HG03378 (cell line): Measurements from ENCODE around the gene ZNF319.
"Not testable (repeated sequence)": the region's sequence is repeated elsewhere in the genome, so short reads cannot be mapped to it uniquely, and the experiment has no call there.

Source experiments
- ATAC-seq: cut with Tn5 transposase; IDR thresholded peaks from one replicate; pipeline ENCODE4 v1.9.1; 2021; ENCODE audit warnings: mild to moderate bottlenecking, moderate library complexity; ENCODE audit not compliant: unreplicated experiment

The ZNF319 gene

DNA sequence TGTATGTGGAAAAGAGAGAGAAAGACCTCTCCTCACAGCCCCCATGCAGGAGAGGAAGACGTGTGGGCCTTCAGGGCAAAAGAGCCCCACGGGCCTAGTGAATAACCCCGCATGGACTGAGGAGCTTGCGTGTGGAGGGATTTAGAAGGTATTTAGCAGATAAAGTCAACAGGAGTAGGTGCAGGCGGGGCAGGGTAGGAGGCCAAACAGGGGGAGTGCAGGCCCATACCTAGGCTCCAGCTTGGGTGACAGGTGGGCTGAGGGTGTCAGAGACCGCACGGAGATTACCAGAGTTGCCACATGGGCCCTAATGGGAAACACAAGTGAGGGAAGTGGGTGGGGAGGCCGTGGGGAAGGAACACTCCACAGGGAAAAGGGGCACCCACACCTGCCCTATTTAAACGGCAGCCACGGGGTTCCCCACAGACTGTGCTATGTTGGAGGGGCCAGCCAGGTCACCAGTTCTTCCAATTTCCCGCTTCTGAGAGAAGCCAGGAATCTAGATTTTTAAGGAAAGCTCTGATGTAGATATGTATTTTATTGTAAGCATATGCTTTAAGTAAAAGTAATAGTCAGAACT is 21.4 kb downstream of the ZNF319 start:
- no peak for ATAC-seq

DNA sequence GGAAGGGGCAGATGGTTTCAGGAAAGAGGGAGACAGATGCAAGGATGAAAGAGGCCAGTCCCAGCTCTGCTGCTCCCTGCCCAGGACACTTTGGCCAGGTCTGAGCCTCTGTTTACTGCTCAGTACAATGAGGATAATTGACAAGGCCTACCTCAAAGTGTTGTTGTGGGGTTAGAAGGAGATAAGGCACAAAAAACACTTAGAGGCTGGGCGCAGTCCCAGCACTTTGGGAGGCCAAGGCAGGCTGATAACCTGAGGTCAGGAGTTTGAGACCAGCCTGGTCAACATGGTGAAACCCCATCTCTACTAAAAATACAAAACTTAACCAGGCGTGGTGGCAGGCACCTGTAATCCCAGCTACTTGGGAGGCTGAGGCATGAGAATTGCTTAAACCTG is 22.4 kb downstream of the ZNF319 start:
- not testable (repeated sequence) for ATAC-seq

DNA sequence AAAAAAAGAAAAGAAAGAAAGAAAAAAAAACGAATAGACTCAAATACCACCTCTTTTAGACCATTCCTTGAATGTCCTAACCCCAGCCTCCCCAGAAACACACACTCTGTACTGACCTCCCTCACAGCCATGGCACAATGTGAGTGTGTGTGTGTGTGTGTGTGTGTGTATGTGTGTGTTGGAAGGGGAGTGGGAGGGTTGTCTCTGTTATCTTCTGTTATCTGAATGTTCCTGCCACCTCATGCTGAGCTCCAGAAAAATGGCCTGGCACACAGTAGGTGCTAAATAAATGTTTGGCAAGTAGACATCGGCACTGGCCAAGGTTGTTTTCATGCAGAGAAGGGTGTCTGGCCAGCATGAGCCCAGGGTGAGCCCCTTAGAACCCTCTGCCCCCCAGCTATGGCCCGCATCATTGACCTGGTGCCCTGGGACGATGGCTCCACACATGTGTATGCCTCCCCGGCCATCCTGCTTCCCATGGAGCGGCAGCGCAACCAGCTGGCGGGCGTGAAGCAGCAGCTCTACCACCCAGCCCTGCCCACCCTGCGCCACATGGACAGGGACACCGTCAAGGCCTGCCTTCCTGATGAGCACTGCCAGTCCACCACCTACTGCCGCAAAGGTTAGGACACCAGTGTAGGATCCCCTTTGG is 22.9 kb downstream of the ZNF319 start:
- ATAC-seq, result no peak

DNA sequence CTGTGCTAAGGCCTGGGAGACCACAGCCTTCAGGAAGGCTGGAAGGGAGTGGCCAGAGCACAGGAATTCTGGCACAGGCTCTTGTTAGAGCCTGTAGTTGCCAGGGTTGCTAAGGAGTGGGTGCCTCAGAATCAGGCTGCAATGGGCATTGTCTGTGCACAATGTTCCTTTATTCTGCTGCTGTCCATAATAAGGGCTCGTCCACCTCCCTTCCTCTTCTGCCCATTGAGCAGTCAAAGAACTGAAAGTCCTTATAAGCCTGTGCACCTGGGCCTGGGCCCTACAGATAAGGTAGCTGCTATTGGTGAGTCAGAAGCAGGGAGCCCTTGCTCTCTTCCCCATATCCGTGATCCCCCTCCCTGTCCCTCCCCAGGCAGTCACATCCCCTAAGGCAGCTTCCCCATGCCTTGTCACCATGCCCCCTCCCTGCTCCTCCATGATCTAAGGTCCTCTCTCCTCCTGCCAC is 24.1 kb downstream of the ZNF319 start:
- ATAC-seq, result no peak

DNA sequence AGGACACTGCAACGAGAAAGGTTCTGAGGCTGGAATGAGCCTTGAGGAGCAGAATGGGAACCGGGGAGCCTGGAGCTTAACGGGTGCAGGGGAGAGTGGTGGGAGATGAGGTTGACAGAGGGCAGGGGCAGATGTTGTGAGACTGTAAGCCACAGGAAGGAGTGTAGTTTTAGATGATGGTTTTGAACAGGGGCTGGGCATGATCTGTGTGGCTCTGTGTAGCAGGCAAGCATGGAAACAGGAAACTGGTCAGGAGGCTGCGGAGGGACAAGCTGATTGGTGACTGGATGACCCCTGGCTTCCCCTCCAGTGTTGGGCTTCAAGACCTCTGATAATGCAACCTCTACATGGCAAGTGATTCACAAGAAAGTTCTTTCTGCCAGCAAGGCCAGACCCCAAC is 28.2 kb downstream of the ZNF319 start:
- ATAC-seq, result no peak

DNA sequence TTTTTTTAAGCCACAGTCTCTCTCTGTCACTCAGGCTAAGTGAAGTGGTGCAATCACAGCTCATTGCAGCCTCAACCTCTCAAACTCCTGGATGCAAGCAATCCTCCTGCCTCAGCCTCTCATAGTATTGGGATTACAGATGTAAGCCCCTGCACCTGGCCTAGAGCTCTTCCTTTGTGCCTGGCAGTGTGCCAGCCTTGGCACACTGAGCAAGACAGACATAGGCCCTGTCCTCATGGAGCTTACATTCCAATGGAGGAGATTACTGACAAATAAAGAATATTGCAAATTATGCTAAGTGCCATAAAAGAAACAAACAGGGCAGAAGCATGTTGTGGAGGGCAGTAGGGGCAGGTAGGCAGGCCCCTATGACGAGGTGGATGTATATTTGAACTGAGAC is 28.6 kb downstream of the ZNF319 start:
- no peak for ATAC-seq

DNA sequence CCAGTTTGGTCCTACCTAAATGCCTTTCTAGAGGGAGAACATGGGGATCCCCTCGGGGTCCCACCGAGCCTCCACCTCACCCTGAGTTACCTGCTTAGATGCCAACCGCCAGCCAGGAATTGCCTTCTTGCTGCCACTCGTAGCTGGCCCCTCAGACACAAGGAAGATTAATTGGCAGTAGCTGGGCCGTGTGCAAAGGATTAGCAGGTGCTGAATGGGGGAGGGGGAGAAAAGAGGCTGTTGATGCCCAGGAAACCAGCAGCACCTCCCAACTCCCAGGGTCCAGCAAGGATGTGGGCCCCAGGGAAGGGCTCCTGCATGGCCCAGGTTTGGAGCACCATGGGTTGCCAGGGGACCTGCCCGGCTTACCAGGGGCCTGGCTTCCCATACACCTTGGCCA is 29.5 kb downstream of the ZNF319 start, which contains the start of gene CNGB1:
Gene CNGB1 (minus strand): TSS at position 159 of the 400 bp plus-strand sequence. CDS start 3,842 bp downstream, outside the sequence.
- ATAC-seq, result no peak

DNA sequence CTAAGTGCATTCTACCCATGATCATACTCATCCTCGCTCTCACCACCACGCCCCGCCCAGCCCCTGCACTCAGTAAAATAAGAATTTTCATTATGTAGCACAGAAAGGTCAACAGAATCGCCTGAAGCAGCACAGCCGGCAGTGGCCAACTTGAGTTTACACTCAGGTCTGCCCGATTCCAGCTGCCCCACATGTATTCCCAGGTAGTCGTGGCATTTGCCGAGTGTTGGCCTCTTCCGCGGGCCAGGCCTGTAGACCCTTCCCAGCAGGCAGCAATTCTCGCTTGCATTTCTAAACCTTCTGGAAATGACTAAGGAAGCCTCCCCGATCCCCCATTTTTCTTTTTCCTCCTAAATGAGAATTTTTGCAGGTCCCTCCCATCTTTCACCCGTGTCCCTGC is 30.2 kb downstream of the ZNF319 start:
- ATAC-seq, result no peak

DNA sequence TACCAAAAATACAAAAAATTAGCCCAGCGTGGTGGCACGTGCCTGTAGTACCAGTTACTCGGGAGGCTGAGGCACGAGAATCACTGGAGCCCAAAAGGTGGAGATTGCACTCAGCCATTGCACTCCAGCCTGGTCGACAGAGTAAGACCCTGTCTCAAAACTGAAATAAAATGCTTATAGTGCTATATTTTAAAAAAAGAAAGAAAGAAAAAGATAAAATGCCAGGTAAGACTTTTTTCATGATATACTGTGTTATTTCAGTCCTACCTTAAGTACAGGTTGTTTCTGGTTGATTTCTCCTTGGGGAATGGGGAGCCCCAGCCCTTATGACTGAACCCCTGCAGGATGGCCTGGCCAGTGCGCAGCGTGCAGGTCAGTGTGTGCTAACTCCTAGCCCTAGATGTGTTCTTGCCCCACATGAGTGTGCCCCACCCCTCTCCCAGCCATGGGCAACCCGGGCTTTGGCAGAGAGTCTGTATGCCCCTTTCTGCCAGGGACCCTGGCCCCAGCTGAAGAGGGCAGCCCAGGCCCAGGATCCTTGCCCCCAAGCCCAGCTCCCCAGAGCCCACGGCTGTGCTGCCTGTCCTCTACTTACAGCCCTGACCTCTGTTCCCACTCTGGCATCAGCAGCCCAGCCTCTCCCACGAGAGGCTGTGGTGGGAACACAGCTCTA is 30.9 kb downstream of the ZNF319 start:
- ATAC-seq, result no peak

DNA sequence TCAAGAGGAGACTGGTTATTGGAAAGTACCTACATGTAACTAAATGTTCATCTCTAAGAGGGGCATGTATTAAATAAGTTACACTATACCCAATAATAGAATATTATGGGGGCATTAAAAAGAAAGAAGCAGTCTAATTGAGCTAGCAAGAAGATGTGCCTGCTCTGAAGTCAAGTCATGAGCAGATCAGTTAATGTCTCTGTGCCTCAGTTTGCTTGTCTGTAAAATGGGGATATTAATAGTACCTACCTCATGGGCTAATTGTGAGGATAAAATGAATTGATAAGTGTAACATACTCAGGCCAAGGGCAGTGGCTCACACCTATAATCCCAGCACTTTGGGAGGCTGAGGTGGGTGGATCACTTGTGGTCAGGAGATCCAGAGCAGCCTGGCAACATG is 32.6 kb downstream of the ZNF319 start:
- ATAC-seq, result no peak

DNA sequence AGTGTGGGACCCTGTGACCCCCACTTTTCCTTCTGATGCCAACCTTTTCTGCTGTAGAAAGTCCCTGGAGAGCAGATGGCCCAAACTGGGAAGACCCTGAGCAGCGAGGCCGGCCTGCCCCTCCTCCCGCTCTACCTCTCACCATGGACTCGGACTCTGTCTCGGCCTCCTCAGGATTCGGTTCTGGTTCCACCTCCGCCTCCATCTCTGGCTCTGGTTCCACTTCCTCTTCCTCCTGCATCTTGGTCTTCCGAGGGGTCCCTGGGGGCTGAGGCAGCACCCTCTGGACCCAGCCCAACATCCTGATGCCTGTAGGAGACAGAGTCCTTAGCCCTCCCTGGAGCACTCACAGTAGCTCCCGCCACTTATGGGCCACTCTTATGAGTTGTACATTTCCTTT is 33.5 kb downstream of the ZNF319 start:
- ATAC-seq, result no peak

DNA sequence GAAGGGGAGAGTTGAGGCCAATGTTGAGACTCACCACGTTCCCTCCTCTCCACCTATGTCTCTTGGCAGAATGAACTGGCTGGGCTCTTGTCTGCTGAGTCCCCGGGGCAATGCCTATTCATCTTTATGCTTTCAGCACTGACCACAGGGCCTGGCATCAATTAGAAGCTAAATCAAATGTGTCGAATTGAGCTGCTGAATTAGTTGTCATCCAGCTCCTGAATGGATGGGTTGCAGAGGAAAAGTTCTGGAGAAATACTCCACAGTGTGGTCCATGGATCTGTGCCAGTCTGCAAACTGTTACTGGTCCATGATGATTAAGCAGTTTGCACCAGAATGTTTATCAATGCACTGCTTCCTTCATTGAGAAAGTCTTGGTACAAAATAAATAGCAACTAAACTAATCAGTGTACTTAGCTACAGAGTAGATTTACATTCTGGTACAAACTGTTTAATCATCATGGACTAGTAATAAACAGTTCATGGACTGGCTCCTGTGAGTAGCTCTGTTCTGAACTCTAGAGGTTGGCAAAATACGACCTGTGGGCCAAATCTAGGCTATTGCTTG is 34.2 kb downstream of the ZNF319 start:
- ATAC-seq, result no peak

DNA sequence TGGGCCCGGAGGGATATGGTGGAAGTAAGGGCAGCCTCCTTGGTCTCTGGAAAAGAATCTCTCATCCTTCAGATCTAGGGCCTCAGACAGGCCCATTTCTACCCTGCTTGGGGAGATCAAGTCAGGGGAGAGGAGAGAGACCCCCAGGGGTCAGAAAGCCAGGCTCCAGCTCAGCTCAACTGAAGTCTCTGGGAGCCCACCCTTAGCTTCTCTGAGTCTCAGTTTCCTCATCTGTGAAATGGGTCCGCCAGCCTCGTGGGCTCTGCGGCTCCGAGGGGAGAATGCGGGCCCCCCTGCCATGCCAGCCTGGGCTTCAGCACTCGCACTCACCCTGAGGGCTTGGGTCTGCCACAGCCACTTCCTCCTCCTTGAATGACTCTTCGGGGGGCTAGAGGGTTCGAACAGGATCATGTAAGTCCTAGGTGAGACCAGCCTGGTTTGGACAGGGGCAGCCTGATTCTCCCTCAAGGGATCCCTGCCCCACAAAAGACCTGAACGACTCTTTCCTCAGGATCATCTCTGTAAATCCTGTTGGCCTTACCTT is 36.2 kb downstream of the ZNF319 start:
- no peak for ATAC-seq

DNA sequence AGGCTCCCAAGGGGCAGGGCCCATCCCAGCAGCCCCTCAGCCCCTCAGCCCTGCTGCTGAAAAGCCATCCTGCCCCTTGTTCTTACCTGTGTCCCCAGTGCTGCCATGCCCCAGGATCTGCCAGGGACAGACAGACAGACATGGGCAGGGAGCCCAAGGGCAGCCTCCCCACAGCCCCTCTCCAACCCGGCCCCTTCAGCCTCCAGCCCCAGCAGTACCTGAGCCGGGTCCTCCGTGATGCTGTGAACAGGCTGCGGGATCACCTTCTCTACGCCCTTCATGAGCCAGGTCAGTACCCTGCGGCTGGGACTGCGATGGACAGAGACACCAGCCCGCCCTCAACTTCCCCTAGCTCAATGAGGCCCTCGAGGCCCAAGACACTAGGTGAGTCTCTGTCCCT is 37.7 kb downstream of the ZNF319 start:
- no peak for ATAC-seq

DNA sequence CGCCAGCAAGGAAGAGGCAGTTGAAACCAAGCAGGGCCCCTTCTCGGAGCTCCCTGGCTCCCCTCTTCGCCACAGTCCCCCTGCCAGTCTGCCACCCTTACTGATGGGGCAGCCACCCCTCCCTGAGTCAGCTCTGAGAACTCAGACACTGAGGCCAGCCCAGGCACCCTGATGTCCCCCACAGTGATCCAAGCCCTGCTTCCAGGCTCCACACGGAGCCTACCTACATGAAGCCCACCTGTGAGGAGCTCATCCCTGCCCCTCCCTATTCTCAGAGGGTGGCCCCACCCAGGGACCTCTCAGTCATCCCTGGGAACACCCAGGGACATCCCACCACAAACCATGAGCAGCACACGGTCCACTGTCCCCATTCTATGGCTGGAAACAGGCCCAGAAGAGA is 38.4 kb downstream of the ZNF319 start:
- no peak for ATAC-seq

DNA sequence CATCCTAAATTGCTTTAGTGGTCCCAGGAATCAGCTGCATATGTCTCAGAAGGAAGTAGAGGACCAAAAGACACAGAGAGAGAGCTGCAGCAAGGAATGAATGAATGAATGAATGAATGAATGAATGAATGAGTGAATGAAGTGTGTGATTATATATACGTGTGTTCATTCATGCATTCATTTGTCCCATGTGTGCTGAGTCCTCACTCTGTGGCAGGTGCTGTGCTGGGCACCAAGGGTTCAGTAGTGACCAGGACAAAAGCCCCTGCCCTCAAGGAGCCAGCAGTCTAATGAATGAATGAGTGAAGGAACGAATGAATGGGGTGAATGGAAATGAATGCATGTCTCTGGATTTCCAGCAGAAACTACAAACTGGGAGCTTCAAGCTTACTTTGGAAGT is 38.9 kb downstream of the ZNF319 start:
- no peak for ATAC-seq

DNA sequence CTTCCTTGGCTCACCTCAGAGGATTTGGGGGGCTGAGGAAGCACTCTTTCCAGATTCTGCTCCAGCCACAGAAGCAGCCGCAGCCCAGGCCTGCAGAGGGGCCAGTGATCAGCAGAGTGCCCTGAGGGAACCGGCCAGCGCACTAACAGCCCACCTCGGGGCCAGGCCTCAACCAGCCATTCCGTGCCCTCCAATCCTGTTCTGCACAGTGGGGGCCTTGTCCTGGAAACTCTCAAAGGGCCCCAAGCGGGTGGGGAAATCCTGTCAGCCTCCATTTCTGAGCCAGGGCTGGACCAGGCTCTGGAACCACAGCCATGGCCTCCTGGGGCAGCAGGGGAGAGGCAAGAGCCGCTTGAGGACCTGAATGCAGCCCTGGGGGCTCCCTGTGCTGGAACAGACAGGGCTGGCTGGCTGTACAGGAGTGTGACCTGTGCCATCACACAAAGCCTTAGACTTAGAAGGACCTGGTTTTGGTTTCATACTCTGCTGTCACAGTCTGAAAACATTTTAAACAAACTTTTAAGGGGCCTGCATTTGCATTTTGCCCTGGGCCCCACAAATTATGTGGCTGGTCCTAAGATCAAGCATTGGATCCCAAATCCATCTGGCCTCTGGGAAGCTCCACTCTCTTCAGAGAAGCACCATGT is 39.5 kb downstream of the ZNF319 start:
- ATAC-seq, result no peak

DNA sequence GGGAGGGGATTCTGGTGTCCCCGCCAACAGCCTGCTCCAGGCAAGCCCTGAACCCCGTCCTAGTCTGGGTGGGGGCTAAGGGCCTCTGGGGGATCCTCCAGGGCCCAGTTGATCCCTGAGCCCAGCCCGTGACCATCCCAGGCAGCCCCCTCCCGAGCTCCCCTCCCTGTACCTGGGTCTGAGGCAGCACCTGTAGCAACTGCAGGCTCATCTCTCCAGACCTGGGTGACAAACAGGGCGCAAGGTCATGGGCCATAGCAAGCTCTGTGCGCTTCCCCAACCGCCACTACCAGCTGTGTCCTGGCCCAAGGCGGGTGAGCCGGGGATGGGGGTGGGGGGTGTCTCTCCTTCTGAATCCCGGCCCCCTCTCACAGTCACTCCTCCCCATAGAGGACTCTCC is 40.2 kb downstream of the ZNF319 start:
- no peak for ATAC-seq

DNA sequence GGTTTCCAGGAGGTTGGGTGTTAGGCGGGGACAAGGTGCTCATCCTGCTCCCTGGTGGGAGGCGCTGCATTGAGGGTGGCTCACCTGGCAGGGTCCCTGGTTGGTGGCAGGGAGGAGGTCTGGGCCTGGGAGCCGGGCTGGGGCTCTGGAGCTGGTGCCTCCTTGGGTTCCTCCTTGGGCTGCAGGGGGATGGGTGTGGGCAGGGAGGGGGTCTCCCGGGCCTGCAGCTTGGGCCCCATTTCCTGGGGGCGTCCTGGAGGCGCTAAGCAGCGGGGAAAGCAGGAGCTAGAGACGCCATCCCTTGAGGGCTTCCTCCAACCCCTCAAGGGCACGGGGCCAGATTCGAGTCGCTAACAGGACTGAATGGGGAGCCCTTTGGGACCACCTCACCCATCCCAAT is 40.7 kb downstream of the ZNF319 start:
- ATAC-seq, result no peak

DNA sequence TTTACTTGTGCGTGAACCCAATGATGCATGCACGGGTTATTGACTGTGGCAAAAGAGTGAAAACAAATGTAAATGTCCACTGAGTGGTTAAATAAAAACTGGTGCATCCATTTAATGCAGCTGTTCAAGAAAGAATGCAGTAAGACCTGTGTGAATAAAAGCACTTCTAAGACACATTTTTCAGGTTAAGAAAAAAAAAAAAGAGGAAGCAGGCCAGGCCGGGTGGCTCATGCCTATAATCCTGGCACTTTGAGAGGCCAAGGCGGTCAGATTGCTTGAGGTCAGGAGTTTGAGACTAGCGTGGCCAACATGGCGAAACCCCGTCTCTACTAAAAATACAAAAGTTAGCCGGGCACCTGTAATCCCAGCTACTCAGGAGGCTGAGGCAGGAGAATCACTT is 41.4 kb downstream of the ZNF319 start:
- ATAC-seq, result no peak

DNA sequence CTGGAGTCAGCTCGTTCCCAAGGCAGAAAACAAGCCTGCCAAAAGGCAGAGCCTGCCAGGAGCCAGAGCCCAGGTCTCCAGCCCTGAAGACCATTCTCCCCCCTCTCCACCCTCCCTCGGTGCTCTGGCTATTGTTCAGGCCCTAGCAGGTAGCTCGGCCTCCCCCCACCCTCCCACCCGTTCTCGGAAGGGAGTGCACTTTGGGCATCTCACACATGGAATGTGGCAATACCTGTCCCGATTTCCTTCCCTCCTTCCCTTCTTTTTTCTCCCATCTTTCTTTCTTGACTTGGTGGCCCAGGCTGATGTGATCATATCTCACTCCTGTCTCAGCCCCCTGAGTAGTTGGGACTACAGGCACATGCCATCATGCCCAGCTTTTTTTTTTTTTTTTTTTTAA is 41.9 kb downstream of the ZNF319 start:
- no peak for ATAC-seq
